Activated T-cell treated with anti-CD3 and anti-CD28 coated beads, Interleukin-2, amount 50 U/mL, for 4 hours (primary cell): ENCODE measurements around the gene GNB1. TPM values are rescaled to one million over a fixed set of nuclear protein-coding genes. Genes with fewer than 3 reads are reported as not detected.

ENCODE experiments used
- ATAC-seq, 2 donors: fragments of 200-7000 bp; cut with Tn5 transposase; one replicate each; pipeline ENCODE4 v1.10.0; 2021
- DNase-seq: peaks from one replicate; pipeline ENCODE4 v3.0.0-alpha.2; 2020
- H3K27me3 Mint-ChIP-seq: one replicate; pipeline ENCODE4 v1.8.0; 2021; ENCODE audit warnings: low read depth, mixed read lengths
- H3K36me3 Mint-ChIP-seq: one replicate; pipeline ENCODE4 v1.8.0; 2022; ENCODE audit warnings: mixed read lengths; ENCODE audit not compliant: insufficient read depth
- H3K4me1 Mint-ChIP-seq: one replicate; pipeline ENCODE4 v1.8.0; 2021; ENCODE audit warnings: low read depth, mixed read lengths
- H3K4me3 Mint-ChIP-seq: one replicate; pipeline ENCODE4 v1.8.0; 2021; ENCODE audit warnings: mild to moderate bottlenecking, moderate library complexity, mixed read lengths
- H3K9me3 Mint-ChIP-seq: one replicate; pipeline ENCODE4 v1.8.0; 2021; ENCODE audit warnings: mixed read lengths
- total RNA-seq, 3 donors: library from RNA; stranded (reverse); gene quantifications; one replicate each; pipeline ENCODE4 v1.2.1, GENCODE V29; 2021

The GNB1 gene
- total RNA-seq, 3 donors from 2014 or later = 354 to 395 (median 387) TPM

DNA sequence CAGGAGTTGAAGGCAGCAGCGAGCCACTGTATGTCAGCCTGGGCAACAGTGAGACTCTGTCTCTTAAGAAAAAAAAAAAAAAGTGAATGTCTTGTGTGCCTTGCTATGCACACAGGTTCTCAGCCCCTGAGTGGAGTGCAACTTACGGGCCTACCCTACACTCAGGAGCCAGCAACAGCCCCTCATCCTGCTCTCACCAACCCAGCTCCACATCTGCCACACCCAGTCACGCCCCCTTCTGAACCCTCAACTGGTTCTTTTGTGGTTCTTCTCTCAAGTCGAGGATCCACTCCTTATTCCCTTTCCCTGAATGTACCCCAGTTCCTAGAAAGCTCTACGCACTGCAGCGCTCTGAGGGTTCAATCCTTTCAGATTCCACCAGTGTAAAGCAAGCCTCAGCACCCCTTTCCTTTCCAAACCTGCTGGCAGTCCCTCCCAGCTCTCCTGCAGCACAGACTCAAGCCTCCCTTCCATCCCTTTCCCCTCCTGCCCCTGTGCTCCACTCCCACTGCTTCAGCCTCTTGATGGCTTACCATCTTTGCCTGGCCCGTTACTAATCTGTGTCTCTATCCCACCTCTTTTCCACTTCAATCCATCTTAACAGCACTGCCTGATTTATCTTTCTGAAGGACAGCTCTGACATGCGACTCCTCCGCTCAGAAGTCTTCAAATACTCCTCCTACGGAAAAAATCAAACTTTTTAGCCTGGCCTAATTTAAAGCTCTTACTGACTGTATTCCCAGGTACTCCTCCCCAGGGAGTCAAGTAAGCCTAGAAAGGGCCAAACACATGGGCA, 38.1 kb downstream of the GNB1 start:
- Mint-ChIP-seq H3K4me1 (peaks cover 66% of the 10 kb centered on the region), H3K27me3 (no peaks in the 10 kb centered on the region), H3K36me3 (peaks cover 14% of the 10 kb centered on the region), H3K9me3 (no peaks in the 10 kb centered on the region), H3K4me3 (no peak overlapping the region)
- ATAC-seq (no peak), DNase-seq (no peak)

DNA sequence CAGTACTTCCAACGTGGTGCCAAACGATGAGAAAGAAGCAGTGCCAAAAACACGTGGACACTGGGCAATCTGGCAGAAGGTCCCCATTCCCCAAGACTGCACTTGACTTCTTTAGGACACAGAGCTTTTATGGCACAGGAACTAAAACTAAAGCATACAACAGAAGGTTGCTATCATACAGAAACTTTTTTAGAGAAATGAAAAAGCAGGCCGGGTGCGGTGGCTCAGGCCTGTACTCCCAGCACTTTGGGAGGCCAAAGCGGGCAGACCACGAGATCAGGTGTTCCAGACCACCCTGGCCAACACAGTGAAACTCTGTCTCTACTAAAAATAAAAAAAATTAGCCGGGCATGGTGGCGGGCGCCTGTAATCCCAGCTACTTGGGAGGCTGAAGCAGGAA, 43.0 kb downstream of the GNB1 start:
- Mint-ChIP-seq H3K9me3 (no peaks in the 10 kb centered on the region), H3K4me1 (peaks cover 61% of the 10 kb centered on the region), H3K4me3 (no peak overlapping the region), H3K27me3 (no peaks in the 10 kb centered on the region), H3K36me3 (peaks cover 12% of the 10 kb centered on the region)
- DNase-seq = no peak
- no peak for ATAC-seq

GRCh38 chr1:1847061-1847850, 43.6 kb downstream of the GNB1 start:
- Mint-ChIP-seq H3K9me3 (no peaks in the 10 kb centered on the region), H3K4me3 (no peak overlapping the region), H3K4me1 (peaks cover 63% of the 10 kb centered on the region), H3K36me3 (peaks cover 13% of the 10 kb centered on the region), H3K27me3 (no peaks in the 10 kb centered on the region)
- no peak for ATAC-seq
- no peak for DNase-seq

DNA sequence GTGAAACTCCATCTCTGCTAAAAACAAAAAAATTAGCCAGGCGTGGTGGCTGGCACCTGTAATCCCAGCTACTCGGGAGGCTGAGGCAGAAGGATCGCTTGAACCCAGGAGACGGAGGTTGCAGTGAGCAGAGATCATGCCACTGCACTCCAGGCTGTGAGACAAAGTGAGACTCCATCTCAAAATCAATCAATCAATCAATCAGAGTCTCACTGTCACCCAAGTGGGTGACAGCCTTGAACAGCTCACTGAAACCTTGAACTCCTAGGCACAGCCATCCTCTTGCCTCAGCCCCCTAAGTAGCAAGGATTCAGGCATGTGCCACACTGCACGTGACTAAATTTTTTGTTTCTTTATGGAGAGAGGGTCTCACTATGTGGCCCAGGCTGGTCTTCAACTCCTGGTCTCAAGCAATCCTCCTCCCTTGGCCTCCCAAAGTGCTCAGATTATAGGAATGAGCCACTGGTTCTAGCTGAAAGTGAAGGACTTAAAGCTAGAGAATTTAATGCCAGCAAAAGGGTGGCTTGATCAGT, 44.4 kb downstream of the GNB1 start:
- no peaks in the 10 kb centered on the region for H3K27me3 Mint-ChIP-seq
- DNase-seq = no peak
- peaks cover 68% of the 10 kb centered on the region for H3K4me1 Mint-ChIP-seq
- ATAC-seq = no peak
- no peaks in the 10 kb centered on the region for H3K9me3 Mint-ChIP-seq
- H3K36me3 Mint-ChIP-seq = peaks cover 13% of the 10 kb centered on the region
- H3K4me3 Mint-ChIP-seq = no peak overlapping the region

GRCh38 chr1:1842360-1843146, 48.3 kb downstream of the GNB1 start:
- no peak for ATAC-seq
- no peaks in the 10 kb centered on the region for H3K9me3 Mint-ChIP-seq
- no peaks in the 10 kb centered on the region for H3K27me3 Mint-ChIP-seq
- H3K4me1 Mint-ChIP-seq = peaks cover 61% of the 10 kb centered on the region
- H3K4me3 Mint-ChIP-seq = no peak overlapping the region
- H3K36me3 Mint-ChIP-seq = peaks cover 11% of the 10 kb centered on the region
- DNase-seq = no peak

DNA sequence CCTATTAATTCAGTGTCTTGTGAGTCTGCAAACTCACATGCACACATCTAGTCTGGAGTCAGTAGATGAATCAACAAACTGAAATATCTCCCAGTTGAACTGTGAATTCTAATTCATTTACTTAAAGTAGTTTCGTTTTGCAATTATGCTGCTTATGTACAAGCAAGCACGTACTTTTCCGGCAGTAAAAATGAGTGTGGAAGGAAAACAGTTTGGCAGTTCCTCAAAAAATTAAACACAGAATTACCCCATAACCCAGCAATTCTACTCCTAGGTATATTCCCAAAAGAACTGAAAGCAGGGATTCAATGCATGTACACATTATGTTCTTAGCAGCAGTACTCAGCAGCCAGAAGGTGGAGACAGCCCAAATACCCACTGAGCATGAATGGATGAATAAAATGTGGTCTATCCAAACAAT, 49.3 kb downstream of the GNB1 start:
- peaks cover 54% of the 10 kb centered on the region for H3K4me1 Mint-ChIP-seq

DNA sequence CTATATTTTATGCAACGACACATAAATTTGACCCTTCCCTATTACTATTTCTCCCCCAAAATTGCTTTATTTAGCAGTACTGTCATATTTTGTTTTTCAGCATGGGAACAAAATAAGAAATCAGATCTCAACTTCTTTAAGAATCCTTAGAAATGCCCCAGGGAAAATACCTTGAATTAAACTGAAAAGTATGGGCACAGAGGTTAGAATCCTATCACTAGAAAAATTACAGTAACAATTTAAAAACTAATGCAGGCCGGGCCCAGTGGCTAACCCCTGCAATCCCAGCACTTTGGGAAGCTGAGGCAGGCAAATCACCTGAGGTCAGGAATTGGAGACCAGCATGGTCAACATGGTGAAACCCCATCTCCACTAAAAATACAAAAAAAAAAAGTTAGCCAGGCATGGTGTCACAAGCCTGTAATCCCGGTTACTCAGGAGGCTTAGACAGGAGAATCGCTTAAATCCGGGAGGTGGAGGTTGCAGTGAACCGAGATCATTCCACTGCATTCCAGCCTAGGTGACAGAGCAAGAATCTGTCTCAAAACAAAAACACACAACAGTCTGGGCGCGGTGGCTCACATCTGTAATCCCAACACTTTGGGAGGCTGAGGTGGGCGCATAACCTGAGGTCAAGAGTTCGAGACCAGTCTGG, 51.4 kb downstream of the GNB1 start:
- Mint-ChIP-seq H3K4me3 (no peak overlapping the region), H3K4me1 (peaks cover 41% of the 10 kb centered on the region), H3K27me3 (no peaks in the 10 kb centered on the region), H3K9me3 (no peaks in the 10 kb centered on the region), H3K36me3 (peaks cover 12% of the 10 kb centered on the region)
- ATAC-seq (no peak), DNase-seq (no peak)

More for the DNA sequence above, 49.3 kb downstream of the GNB1 start:
- Mint-ChIP-seq H3K4me3 (peak overlapping the region; percentile 48), H3K36me3 (peaks cover 10% of the 10 kb centered on the region), H3K27me3 (no peaks in the 10 kb centered on the region), H3K9me3 (no peaks in the 10 kb centered on the region)
- DNase-seq (no peak), ATAC-seq (peak in 1 of 2 donors; percentile 30)

GRCh38 chr1:1836119-1836518, 54.8 kb downstream of the GNB1 start:
- peaks cover 40% of the 10 kb centered on the region for H3K4me1 Mint-ChIP-seq
- H3K9me3 Mint-ChIP-seq = no peaks in the 10 kb centered on the region
- no peak for DNase-seq
- no peaks in the 10 kb centered on the region for H3K27me3 Mint-ChIP-seq
- ATAC-seq = no peak
- H3K4me3 Mint-ChIP-seq = no peak overlapping the region
- H3K36me3 Mint-ChIP-seq = peaks cover 15% of the 10 kb centered on the region

DNA sequence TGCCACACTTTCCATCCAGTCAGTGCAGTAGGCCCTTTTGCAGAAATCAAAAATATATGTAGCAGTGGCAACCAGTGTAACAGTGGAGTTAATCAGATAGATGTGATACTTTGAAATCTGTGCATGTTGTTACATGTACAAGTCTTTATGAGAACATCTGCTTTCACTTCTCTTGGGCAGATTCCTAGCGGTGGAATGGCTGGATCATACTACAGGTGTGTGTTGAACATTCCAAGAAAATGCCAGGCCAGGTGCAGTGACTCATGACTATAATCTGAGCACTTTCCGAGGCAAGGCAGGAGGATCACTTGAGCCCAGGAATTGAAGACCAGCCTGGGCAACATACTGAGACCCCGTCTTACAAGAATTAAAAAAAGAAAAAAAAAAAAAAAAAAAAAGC, 55.3 kb downstream of the GNB1 start:
- DNase-seq = no peak
- Mint-ChIP-seq H3K27me3 (no peaks in the 10 kb centered on the region), H3K4me3 (no peak overlapping the region)

DNA sequence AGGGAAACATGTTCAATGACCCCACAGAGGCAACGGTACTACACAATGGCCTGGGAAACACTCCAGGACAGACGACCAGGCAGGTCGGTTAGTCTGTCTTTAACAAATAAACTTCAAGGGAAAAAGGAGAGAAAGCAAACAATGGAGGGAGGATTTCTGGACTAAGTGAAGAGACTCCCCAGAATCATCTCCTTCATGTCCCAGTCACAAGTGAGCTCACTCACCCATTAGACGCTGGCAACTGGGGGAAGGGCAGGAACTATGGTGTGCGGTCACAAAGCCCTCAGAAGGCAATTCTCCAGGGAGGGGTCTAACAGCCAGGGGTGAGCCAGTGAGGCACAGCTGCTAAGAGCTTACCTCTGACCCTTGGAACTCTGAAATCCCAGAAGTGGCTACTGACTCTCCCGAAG, 57.0 kb downstream of the GNB1 start:
- ATAC-seq (no peak), DNase-seq (no peak)
- Mint-ChIP-seq H3K4me1 (peaks cover 33% of the 10 kb centered on the region), H3K36me3 (peaks cover 19% of the 10 kb centered on the region), H3K9me3 (no peaks in the 10 kb centered on the region), H3K4me3 (no peak overlapping the region), H3K27me3 (no peaks in the 10 kb centered on the region)

More for the DNA sequence above, 55.3 kb downstream of the GNB1 start:
- no peak for ATAC-seq
- Mint-ChIP-seq H3K9me3 (no peaks in the 10 kb centered on the region), H3K36me3 (peaks cover 15% of the 10 kb centered on the region), H3K4me1 (peaks cover 37% of the 10 kb centered on the region)

DNA sequence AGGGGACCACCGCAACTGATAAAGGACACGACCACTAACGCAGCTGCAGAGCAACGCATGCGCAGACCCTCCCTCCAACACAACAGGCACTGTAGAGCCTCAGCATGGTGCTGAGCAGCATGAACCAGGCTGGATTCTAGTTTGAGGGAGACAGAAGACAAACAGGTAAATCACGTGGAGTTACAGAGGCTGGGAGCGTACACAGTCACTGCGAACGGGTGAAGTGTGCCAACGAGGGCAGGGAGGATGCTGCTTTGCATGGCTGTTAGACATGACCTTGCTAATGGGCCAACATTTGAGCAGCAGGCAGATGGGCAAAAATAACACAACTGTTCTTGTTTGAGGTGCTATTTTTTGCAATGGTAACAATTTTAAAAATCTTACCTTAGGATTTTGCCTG, 57.4 kb downstream of the GNB1 start:
- H3K27me3 Mint-ChIP-seq = no peaks in the 10 kb centered on the region
- DNase-seq (no peak), ATAC-seq (no peak)
- peaks cover 19% of the 10 kb centered on the region for H3K36me3 Mint-ChIP-seq
- no peaks in the 10 kb centered on the region for H3K9me3 Mint-ChIP-seq
- H3K4me3 Mint-ChIP-seq = no peak overlapping the region
- H3K4me1 Mint-ChIP-seq = peaks cover 33% of the 10 kb centered on the region

GRCh38 chr1:1832820-1833219, 58.1 kb downstream of the GNB1 start:
- no peaks in the 10 kb centered on the region for H3K27me3 Mint-ChIP-seq
- peaks cover 36% of the 10 kb centered on the region for H3K4me1 Mint-ChIP-seq
- H3K36me3 Mint-ChIP-seq = peaks cover 19% of the 10 kb centered on the region
- H3K4me3 Mint-ChIP-seq = no peak overlapping the region
- ATAC-seq = peak in 1 of 2 donors; percentile 37
- H3K9me3 Mint-ChIP-seq = no peaks in the 10 kb centered on the region
- DNase-seq = no peak

DNA sequence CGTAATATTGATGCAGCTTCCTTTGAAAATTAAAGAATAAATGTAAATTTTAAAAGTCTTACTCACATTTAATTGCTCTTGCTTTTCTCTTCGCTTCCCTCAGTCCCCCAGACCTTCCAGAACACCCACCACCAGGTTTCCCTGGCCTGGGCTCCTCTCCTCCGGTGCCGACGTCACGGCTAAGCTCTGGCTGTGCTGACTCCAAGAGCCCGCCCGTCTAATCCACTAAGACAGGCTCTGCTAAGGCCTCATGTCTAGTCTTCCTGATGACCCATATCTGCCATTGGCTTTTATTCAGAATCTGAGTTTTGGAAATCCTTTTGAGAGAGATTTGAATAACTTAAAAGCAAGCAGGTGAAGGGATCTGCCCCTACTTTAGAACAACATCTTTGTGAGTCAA, 58.7 kb downstream of the GNB1 start:
- Mint-ChIP-seq H3K27me3 (no peaks in the 10 kb centered on the region), H3K4me3 (no peak overlapping the region), H3K36me3 (peaks cover 19% of the 10 kb centered on the region), H3K4me1 (peaks cover 39% of the 10 kb centered on the region), H3K9me3 (no peaks in the 10 kb centered on the region)
- ATAC-seq = no peak
- DNase-seq = no peak
